ENCODE data around the gene VASH2. TPM values are rescaled to one million over a fixed set of nuclear protein-coding genes. Genes with fewer than 3 reads are reported as not detected.

The VASH2 gene
- total RNA-seq, 1 experiment from 2014 or later: 303 TPM

GRCh38 chr1:212901290-212901689 lies 49.1 kb upstream of the VASH2 start:
- Mint-ChIP-seq H3K4me3 (no peak overlapping the region), H3K4me1 (peaks cover 54% of the 10 kb centered on the region), H3K9me3 (peaks cover 50% of the 10 kb centered on the region), H3K36me3 (peaks cover 91% of the 10 kb centered on the region), H3K27ac (no peak overlapping the region), H3K27me3 (ENCODE audit: low read depth) (no peaks in the 10 kb centered on the region; the same call in 1 of the 2 replicates)
- ATAC-seq (no peak), DNase-seq (ENCODE audit: low spot score) (no peak)
- TF ChIP-seq E2F1 (CRISPR knock-in tag; IDR thresholded peaks at IDR 0.05) (no peak), ZNF532 (CRISPR knock-in tag; IDR thresholded peaks at IDR 0.05; ENCODE audit: borderline replicate concordance) (no peak), SMAD3 (CRISPR knock-in tag; IDR thresholded peaks at IDR 0.05; ENCODE audit: borderline replicate concordance) (no peak), CREB1 (CRISPR knock-in tag; IDR thresholded peaks at IDR 0.05) (no peak), PREB (CRISPR knock-in tag; IDR thresholded peaks at IDR 0.05; ENCODE audit: borderline replicate concordance) (no peak), NFATC4 (CRISPR knock-in tag; IDR thresholded peaks at IDR 0.05) (no peak), ETV6 (CRISPR knock-in tag; IDR thresholded peaks at IDR 0.05) (no peak), SMAD4 (CRISPR knock-in tag; IDR thresholded peaks at IDR 0.05) (no peak), GABPB1 (CRISPR knock-in tag; IDR thresholded peaks at IDR 0.05) (no peak), NR2C2 (CRISPR knock-in tag; IDR thresholded peaks at IDR 0.05) (no peak)
- TF ChIP-seq, protein P1, sequence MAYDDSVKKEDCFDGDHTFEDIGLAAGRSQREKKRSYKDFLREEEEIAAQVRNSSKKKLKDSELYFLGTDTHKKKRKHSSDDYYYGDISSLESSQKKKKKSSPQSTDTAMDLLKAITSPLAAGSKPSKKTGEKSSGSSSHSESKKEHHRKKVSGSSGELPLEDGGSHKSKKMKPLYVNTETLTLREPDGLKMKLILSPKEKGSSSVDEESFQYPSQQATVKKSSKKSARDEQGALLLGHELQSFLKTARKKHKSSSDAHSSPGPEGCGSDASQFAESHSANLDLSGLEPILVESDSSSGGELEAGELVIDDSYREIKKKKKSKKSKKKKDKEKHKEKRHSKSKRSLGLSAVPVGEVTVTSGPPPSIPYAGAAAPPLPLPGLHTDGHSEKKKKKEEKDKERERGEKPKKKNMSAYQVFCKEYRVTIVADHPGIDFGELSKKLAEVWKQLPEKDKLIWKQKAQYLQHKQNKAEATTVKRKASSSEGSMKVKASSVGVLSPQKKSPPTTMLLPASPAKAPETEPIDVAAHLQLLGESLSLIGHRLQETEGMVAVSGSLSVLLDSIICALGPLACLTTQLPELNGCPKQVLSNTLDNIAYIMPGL (CRISPR knock-in tag; IDR thresholded peaks at IDR 0.05): no peak
- TF ChIP-seq, protein P2, sequence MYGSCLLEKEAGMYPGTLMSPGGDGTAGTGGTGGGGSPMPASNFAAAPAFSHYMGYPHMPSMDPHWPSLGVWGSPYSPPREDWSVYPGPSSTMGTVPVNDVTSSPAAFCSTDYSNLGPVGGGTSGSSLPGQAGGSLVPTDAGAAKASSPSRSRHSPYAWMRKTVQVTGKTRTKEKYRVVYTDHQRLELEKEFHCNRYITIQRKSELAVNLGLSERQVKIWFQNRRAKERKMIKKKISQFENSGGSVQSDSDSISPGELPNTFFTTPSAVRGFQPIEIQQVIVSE (CRISPR knock-in tag; IDR thresholded peaks at IDR 0.05; ENCODE audit: borderline replicate concordance): no peak
- TF ChIP-seq, protein P3, sequence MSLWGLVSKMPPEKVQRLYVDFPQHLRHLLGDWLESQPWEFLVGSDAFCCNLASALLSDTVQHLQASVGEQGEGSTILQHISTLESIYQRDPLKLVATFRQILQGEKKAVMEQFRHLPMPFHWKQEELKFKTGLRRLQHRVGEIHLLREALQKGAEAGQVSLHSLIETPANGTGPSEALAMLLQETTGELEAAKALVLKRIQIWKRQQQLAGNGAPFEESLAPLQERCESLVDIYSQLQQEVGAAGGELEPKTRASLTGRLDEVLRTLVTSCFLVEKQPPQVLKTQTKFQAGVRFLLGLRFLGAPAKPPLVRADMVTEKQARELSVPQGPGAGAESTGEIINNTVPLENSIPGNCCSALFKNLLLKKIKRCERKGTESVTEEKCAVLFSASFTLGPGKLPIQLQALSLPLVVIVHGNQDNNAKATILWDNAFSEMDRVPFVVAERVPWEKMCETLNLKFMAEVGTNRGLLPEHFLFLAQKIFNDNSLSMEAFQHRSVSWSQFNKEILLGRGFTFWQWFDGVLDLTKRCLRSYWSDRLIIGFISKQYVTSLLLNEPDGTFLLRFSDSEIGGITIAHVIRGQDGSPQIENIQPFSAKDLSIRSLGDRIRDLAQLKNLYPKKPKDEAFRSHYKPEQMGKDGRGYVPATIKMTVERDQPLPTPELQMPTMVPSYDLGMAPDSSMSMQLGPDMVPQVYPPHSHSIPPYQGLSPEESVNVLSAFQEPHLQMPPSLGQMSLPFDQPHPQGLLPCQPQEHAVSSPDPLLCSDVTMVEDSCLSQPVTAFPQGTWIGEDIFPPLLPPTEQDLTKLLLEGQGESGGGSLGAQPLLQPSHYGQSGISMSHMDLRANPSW (CRISPR knock-in tag; conservative IDR thresholded peaks at IDR 0.05; ENCODE audit: low read depth): no peak
- CTCF ChIA-PET: interaction anchor here (0.7 kb wide), 1 partner anchor 28 kb away, joined by 4 read pairs; no protein-coding TSS in a partner anchor
- POLR2A ChIA-PET: interaction anchor here (0.7 kb wide), 1 partner anchor 43 kb away, joined by 4 read pairs; the partner anchor contains the start of gene FLVCR1

Measured in WTC11 (cell line).